HFF-Myc (cell line): ENCODE measurements around the gene JCAD.

Experiments
- DNase-seq: peaks from one replicate; pipeline ENCODE4 v3.0.0-alpha.2; 2011; ENCODE audit warnings: low read depth; ENCODE audit errors: extremely low read depth
- H3K4me3 ChIP-seq: replicated peaks from 2 replicates; pipeline ENCODE4 v1.5.1; 2011; ENCODE audit warnings: low read depth, mild to moderate bottlenecking, control low read depth, low read length
- CTCF ChIP-seq: IDR thresholded peaks from 2 replicates; pipeline ENCODE4 v1.5.1; 2012; ENCODE audit warnings: mild to moderate bottlenecking, low read depth, low read length, control low read depth; ENCODE audit errors: missing control alignments

JCAD gene

GRCh38 chr10:30048768-30049517 lies 10.4 kb downstream of the JCAD start:
- H3K4me3 ChIP-seq: no peak overlapping the region
- no peak for TF ChIP-seq CTCF
- DNase-seq: no peak

DNA sequence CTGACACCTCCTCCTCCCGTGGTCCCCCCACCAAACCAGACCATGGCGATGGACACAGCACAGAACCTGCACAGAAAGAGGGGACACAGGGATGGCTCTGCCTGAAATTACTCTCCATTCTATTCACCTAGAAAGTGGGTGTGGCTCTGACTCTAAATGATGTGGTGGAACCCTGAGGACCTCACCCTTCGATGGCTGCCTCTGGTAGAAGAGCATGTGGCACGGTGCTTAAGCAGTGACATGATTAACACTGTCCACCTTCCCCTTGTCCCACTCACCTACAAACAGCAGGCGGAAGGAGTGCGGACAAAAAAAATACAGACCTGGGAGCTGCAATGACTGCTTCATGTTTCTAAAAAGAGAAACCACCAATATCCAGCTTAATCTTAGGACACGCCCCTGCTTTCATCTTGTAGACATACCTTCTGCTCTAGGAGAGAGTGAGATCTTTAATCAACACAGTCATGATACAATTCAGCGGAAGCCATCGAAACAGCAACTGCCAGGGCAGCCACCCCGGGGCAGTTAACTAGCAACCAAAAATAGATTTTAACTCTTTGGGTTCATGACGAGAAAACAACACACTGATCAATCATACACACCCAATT lies 11.4 kb downstream of the JCAD start:
- no peak for TF ChIP-seq CTCF
- DNase-seq: no peak
- H3K4me3 ChIP-seq: no peak overlapping the region

DNA sequence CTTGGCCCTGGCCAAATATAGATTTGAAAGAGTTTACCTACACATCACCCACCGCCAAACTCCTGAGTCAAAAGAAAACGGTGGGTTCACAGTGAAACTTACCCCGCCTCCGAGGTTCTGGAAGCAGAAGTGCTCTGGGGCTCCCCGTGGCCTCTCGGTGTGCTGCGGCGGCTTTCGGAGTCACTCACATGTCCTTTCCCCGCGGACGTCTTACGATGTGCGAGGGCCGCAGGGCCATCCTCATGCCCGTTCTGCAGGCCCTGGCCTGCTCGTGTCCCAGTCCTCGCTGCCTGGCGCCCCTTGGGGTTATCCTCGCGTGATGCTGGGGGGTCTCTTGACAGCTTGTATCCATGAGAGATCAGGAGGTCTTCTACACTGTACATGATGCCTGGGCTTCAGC lies 12.0 kb downstream of the JCAD start:
- TF ChIP-seq CTCF: no peak
- no peak for DNase-seq
- no peak overlapping the region for H3K4me3 ChIP-seq

DNA sequence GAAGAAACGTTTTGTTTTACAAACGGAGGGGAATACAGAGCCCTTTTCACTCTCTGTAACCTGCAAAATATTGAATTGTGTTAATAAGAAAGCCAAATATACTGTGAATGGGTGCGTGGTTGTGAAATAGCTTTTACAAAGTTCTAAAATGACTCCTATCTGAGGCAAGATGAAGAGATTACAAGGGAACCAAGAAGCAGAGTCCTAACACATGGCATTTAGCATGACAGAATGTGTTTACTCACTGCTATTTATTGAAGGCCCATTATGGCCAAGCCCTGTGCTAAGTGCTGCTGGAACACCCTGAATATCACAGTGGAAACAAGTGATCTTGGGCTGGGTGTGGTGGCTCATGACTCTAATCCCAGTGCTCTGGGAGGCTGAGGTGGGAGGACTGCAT lies 12.9 kb downstream of the JCAD start:
- TF ChIP-seq CTCF: no peak
- DNase-seq: no peak
- H3K4me3 ChIP-seq: no peak overlapping the region

- H3K4me3 ChIP-seq: no peak overlapping the region
- DNase-seq: no peak
- TF ChIP-seq CTCF: no peak
Measured at GRCh38 chr10:30045961-30046360, 13.4 kb downstream of the JCAD start.

DNA sequence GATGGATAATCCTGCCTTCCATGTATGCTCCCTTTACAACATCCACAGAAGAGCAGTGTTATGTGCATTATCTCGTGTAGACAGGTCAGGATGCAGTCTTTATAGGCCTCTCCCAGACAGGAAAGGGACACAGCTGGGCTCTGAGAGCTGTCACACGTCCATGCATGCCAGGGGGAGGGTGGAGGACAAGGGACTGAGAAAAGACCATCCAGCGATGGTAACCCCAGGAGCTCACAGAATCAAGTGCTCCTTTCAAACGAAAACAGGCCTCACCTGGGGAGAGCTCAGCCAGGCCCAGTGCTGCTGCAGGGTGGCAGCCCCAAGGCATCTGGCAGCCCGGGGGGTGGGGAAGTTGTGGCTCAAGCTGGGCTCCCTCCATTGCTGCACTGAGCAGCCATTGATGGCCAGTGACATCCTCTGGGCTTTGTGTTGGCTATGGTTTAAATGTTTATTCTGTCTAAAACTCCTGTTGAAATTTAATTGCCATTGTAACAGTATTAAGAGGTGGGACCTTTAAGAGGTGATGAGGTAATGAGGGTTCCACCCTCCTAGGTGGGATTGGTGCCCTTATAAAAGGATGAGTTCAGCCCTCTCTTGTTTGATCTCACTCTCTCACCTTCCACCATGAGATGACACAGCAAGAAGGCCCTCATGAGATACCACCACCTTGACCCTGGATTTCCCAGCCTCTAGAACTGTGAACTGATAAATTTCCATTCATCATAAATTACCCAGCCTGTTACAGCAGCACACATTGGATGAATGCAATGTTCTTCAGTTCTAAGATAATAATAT lies 15.7 kb downstream of the JCAD start:
- no peak for TF ChIP-seq CTCF
- no peak overlapping the region for H3K4me3 ChIP-seq
- no peak for DNase-seq
